NCI-H526 treated with DMSO at 0.1 percent for 48 hours (cell line): Measurements from ENCODE around the gene KRTAP23-1.

Experiments
- DNase-seq: peaks from one replicate; lab custom pipeline; 2025; lab: John Stamatoyannopoulos, UW

Gene KRTAP23-1, protein sequence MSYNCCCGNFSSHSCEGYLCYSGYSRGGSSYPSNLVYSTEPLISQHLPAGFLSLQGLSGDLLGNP

DNA sequence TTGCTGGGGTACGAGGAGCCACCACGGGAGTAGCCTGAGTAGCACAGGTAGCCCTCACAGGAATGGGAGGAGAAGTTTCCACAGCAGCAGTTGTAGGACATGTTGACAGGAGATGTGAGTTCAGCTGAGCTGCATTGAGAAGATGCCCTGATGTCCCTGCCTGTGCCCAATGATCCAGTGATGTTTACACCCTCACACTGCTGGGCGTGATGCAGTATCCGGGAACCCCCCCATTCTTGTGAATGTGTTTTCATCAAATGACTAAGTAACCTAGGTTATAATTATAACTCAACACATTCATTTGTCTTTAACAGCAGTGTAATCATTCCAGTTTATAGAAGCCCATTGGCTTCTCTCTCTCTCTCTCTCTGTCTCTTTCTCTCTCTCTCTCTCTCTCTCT lies at the start of gene KRTAP23-1:
TSS of gene KRTAP23-1 (minus strand) at position 101 of the 400 bp plus-strand sequence. CDS start at position 101, 0 bp downstream.
- no peak for DNase-seq

DNA sequence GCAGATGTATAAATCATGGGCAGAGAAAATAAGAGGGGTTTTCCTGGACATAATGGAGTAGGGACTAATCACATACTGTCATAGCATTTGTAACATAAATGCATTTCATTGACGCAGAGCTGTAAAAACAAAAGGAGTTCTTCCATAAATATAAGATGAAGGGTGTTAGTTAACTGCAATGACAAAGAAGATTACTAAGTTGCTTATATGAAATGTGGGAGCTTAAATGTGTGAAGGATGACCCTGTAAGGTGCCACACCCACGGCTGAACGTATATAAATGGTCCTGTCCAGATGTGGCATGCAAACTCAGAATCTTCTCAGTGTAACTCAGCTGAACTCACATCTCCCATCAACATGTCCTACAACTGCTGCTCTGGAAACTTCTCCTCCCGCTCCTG lies 47.3 kb upstream of the KRTAP23-1 start, which contains the start of gene KRTAP13-1:
TSS of gene KRTAP13-1 (plus strand) at position 301 of the 400 bp plus-strand sequence. CDS start at position 357, 56 bp downstream.
- no peak for DNase-seq

DNA sequence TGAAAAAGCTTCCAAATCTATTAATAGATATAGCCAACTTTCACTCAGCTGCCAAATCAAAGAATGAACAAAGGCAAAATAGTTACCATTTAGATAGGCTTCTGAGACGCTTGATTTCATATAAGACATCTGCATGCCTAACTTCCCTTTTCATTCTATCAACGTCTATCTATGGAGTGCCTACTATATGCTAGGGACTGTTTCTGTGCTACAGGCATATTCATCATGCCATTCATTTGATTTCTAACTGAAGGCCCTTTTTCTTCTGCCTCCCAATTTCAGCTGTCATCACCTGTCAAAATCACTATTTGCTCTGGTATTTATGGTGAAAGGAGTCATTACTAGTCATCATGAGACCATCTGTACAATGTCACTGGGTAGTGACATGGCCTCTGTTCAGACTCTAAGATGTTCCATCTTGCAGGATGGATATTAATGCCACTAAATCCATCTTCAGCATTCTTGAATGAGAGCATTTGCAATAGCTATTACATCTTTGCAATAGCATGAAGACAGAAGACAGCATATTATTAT lies 43.2 kb upstream of the KRTAP23-1 start:
- DNase-seq = no peak

DNA sequence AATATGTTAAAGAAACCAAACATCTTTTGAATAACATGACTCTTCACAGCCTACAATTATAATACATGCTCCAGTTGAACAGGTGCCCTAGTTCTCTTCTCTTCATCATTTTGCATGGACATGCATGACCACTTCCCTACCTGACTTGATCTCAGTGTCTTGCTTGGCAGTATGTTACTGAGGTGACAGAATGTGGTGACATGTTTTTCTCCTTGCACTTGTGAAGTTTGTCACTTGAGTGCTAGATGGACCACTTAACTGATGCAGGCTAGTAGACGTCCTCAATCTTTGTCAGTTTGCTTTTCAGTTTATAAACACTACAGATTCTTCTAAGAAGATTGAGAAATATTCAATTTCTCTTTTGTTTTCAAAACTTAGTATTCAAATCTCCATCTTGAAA lies 33.8 kb upstream of the KRTAP23-1 start:
- DNase-seq = no peak

DNA sequence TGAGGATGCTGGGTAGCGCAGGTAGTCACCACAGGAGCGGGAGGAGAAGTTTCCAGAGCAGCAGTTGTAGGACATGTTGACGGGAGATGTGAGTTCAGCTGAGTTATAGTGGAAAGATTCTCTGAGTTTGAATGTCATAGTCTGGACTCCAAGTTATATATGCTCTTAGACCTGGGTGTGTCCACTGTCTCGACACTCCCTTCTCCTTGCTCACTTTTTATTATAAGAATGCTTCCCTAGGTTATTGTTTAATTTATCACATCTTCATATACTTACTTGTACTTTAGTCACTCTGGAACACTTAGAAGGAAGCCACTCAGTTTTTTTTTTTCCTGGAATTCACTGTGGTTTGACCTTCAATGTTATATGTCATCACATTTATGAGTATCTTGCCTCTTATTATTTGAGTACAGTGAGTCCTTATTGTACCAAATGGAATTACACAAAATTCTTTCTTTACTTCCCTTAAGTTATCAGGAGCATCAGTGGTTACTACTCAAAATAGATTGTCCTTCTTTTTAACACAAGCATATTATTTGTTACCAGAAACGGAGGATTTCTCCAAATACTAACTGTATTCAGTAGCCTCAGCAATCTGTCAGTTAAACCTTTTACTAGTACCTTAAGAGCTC lies 23.8 kb upstream of the KRTAP23-1 start, which contains the start of gene KRTAP13-2:
TSS of gene KRTAP13-2 (minus strand) at position 133 of the 632 bp plus-strand sequence. CDS start at position 75, 58 bp downstream.
- no peak for DNase-seq

DNA sequence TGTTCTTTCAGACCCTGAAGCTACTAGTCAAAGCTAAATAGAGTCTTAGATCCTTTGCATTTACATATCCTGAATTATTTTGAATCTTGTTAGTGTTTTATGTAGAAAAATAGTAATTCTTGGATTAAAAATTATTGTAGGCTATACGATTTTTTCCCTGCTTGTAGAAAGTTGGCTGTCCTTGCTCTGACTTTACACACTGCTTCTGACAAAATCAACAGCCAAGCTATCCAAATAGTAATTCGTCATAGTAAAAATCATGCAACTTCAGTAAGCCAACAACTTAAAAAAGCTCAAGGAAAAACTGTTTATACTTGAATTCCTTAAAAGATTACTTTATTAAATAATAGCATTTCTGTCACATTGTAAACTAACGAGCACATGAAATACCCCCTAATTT lies 7.5 kb upstream of the KRTAP23-1 start:
- no peak for DNase-seq

DNA sequence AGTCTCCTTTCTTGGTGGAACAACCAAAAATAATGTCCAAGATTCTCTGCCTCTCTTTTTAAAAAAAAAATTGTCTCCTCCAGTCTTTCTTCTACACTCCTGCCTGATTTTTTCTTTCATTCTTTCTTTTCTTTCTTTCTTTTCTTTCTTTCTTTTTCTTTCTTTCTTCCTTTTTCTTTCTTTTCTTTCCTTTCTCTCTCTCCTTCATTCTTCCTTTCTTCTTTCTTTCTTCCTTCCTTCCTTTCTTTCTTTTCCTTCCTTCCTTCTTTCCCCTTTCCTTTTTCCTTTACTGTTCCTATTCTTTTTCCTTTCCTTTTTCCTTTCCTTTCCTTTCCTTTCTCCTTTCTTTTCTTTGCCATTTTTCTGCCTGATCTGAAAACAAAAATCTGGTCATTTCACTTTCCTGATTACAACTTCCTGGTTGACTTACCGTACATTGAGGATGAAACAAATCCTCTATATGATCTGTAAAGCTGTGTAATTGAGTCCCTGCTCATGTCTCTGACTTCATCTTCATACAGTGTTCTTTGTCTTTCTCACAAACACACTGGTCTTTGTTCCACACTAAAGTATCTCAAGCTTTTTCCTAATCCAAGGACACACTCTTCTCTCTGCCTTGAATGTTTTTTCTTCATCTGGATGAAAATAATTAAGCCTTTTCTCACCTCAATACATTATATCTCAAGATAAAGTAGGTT lies 6.1 kb upstream of the KRTAP23-1 start:
- no peak for DNase-seq

DNA sequence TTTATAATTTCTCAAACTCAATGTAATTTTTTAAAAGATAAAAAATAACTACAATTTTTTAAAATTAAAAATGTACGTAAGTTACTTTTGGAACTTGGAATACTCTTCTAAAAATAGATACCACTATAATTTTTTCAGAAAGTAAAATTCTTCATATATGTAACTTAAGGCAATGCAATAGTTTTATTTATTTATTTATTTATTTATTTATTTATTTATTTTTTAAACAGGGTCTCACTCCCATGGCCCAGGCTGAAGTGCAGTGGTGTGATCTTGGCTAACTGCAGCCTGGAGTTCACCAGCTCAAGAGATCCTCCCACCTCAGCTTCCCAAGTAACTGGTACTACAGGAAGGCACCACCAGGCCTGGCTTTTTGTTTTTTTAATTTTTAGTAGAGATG lies 3.1 kb upstream of the KRTAP23-1 start:
- no peak for DNase-seq

DNA sequence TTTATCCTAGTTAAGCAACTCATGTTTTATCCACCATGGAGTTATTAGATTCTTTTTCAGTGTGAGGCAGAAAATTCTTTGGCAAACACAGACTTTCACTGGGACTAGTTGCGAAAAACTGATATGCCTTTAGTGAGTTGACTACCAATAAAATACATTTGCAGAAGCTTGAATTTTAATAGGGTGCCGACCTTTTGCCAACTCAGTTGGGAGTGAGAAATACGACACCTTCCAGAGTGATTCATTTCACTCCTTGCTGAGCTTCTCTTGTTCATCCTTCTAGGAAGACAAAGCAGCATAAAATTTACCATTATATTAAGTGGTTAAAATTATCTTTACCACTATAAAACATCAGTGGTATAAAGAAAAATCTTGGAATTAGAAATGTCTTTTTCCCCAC lies 1.2 kb upstream of the KRTAP23-1 start:
- DNase-seq = no peak

DNA sequence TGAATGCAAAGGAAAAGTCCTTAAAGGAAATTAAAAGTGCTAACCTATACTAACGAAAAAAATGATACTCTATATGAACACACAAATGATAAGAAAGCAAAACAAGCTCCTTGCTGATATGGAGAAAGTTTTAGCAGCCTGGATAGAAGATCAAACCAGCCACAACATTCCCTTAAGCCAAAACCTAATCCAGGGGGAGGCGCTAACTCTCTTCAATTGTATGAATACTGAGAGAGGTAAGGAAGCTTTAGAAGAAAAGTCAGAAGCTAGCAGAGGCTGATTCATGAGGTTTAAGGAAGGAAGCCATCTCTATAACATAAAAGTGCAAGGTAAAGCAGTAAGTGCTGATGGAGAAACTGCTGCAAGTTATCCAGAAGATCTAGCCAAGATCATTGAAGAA lies 3.4 kb downstream of the KRTAP23-1 start:
- DNase-seq = no peak

DNA sequence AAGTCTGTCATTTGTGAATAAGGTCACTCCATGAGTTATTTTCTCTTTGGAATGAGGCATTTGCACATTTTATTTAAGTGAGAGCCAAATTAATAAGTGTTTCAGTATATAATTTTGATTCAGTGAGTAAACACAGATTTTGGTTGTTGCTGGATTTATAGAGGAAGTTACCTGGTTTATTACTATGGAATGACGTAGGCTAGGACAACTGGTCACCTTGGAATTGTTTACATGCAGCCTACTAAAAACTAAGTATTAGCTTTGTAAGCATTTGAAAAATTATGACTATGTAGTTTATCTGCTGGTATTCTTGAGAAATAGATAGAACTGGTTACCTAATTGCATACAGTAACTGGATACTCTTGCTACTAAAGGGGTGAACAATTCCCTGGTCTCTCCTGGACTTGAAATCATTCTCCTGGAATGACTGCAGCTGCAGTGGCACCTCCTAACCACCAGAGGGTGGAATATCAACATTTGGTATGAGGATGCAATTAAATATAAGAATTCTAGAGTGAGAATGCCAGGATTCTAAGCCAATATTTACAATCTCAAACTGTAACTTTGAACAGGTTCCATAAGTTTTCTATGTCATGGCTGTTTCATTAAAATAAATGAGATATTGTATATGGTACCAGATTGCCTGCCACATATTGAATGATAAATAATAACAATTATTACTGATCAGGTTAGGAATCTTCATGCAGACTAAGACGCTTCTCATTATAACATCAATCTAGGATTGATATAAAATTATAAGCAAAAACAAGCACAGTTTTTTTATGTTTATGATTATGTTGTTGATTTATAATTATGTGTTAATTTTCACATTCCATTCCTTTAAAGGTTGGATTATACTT lies 7.5 kb downstream of the KRTAP23-1 start:
- peak; percentile 9 for DNase-seq

DNA sequence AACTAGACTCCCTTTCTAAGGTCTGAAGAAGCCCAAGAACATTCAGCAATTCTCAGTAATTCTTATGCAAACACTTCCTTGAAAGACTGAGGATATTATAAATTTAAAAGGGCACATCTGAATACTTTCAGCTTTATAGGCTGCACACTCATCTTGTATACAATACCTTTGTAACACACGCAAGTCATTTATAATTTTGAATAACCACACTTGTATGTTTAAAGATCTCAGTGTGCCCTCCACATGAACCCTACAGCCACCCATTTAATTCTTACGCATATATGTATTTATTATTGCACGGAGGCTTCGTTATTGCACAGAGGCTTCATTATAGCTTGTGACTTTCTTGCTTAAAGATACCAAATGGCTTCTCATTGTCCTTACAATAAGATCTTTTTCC lies 9.7 kb downstream of the KRTAP23-1 start:
- DNase-seq = no peak

DNA sequence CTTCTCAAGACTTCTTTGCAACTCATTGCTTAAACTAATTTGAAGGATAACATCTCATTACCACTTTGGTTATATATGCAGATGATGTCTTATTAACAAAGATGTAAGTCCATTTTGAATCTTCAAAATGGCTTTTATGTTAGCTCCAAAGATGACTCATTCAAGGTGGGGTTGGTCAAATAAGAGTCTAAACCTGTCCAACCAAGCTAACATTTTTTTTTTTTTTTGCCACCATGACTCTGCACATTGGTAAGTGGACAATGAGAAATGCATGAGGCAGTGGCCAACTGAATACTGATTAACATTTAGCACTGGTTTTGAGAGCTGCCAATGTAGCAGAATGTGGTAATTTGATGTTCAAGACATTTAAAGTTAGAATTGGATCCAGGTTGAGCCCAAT lies 10.6 kb downstream of the KRTAP23-1 start:
- DNase-seq = no peak

DNA sequence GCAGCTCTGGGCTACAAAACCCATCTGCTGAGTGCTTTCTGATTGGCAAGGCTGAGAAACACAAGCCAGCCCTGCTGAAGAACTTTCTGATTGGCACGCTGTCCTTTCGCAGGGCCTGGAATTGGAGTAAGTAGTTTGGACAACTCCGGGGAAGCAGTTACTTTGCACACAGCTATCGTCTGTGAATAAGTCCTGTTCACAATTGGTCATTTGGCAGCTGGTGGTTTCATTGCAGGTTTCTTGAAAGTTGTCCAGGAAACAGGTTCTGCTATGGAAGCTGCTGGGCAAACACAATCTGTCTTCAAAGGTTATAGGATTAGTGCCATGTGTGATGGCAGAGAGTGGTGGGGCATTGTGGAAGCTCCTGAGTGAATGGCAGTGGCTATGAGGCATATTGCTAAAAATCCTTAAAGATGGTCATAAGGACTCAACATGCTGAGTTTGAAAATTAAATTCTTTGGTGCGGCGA lies 11.1 kb downstream of the KRTAP23-1 start, which contains the start of gene KRTAP27-1:
TSS of gene KRTAP27-1 (minus strand) at position 419 of the 469 bp plus-strand sequence. CDS start at position 393, 26 bp downstream.
- no peak for DNase-seq

DNA sequence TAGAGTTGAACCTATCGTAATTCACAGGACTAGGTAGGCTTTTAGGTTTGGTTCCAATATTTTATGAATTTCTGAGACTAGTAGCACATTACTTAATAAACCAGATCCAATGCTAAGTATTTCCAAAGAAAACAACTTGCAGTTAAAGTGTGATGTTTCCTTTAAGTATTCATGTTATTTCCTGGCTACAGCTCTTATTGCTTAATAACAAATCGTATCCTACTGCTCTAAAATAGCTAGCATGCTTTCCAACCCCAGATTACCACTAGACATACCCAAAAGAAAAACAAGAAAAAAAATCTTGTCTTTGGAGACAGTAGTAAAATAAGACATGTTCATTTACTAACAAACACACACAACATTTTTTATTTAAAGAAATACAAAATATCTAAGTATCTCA lies 11.8 kb downstream of the KRTAP23-1 start:
- DNase-seq = no peak

DNA sequence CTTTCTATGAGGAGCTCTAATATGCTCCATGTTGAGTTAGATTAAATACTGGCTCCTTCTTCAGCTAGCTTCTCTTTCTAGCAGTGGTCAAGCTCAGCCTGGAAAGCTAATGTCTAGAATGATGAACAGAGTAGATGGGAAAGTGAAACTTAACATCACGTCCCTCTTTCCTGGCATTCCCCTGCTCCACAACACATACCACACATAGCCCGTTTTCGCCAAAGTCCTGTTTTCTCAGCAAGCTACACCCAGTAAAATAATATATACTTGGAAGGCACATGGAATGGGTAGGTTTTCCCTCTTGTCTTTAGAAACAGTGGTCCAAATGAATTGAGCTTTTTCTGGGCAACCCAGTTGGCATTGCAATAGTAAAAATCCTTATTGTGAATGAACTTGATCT lies 14.7 kb downstream of the KRTAP23-1 start:
- no peak for DNase-seq

DNA sequence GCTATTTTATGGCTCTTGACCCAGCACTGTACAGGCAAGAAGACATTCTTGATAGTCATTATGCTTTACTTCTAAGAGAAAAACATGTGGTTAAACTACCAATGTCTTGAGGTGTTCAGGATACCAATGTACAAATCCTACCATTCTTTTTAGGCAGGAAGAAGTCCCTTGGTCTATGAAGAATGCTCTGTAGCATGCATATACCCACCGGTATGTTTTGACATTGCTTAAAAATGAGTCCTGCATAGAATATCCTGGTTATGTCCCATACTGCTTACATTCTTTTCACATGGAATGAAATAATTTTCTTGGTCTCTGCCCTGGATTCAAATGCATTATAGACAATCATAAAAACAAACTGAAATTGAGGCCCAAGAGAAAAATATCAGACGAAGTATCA lies 15.7 kb downstream of the KRTAP23-1 start:
- DNase-seq = no peak

DNA sequence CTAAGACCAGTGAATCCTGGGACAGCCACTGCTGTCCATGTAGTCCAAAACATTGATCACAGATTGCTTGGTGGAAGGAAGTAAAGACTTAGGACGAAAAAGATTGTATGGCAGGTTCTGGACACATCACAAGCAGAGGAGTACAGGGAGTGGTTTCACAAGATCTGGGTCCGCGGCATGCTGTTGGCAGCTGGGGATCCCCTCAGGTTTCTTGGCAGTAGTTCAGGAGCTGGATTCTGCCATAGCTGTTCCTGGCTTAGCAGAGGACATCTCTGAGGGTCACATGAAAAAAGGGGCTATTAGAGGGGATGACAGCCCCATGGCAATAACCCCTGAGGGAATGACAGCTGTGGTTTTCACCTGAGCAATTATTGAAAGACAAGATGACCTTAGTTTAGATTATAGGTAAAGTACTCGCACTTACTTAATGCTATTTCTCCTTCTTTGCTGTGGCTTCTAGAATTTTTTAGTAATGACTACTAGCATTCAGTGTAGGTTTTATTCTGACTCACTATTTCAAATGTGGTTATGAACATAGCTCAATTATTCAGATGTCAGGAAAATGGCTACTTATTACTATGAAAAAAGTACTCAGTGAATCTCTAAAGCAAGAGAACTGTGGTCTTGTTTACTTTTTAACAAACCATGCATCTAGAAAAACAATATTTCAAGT lies 19.1 kb downstream of the KRTAP23-1 start:
- DNase-seq = no peak

DNA sequence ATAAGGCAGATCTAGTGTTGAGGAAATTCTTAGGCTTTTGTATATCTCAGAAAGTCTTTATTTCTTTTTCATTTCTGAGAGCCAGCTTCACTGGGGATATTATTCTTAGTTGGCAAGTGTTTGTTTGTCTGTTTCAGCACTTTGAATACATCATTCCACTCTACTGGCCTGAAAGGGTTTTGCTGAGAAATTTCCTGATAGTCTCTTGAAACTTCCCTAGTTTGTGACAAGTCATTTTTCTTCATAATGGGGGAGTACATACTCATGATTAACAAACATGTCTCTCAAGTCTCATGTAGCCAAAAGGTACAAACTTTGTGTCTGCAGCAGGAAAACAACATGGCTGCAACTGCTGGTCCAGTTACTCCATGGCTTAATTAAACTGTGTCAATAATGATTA lies 22.0 kb downstream of the KRTAP23-1 start:
- DNase-seq = no peak

DNA sequence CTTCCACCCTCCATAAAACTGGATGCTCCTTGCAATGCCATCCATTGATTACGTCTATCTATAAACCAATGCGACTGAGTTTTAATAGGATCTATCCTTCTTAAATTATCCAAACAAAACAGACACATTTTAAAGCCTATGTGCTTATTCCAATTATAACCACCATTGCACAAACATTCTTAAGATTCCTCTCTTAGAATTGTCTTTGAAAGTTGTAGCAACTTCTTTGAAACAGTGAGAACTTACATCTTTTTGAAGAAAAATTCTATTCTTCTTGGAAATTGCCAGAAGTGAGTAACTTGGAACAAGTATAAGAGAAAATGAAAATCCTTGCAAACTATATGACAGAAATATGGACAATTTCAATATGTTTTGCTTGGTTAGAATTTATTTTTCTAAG lies 28.2 kb downstream of the KRTAP23-1 start, which contains the start of gene KRTAP26-1:
TSS of gene KRTAP26-1 (minus strand) at position 101 of the 400 bp plus-strand sequence. CDS start 280 bp downstream, outside the sequence.
- no peak for DNase-seq

DNA sequence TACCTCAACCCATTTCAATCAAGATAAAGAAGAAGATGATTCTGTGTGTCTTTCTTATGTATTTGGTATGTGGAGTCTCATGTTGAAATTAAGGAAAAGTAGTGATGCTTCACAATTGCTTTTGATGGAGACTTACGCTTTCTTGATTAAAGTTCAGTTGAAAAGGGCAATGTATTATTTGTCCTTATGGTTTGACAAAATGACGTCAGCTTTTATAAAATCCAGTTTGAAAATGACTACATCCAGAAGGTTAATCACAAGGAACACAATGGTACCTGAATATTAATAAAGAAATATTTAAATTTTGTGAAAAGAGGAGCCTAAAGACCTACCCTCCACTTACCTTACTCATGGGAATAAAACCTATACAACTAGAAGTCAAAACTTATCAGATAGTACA lies 32.7 kb downstream of the KRTAP23-1 start:
- DNase-seq = no peak
